ENCODE results near the gene JADE2.
A peak's percentile ranks its signal among the peaks of the same experiment; 100 is the strongest.

- TF ChIP-seq CTCF (IDR thresholded peaks at IDR 0.05; ENCODE audit: low read depth, low read length, missing input control) (peak; percentile 37), HNF4G (IDR thresholded peaks at IDR 0.05) (no peak), TAF1 (conservative IDR thresholded peaks at IDR 0.05) (no peak), RAD21 (IDR thresholded peaks at IDR 0.05) (peak; percentile 81 to 82), FOXA1 (IDR thresholded peaks at IDR 0.05) (no peak), MAX (IDR thresholded peaks at IDR 0.05) (no peak), YY1 (IDR thresholded peaks at IDR 0.05) (peak; percentile 51), ZBTB33 (IDR thresholded peaks at IDR 0.05) (no peak), EGR1 (IDR thresholded peaks at IDR 0.05; ENCODE audit: low read depth in 2 of 2) (no peak), GABPA (IDR thresholded peaks at IDR 0.05 in 1 of 2, conservative IDR thresholded peaks at IDR 0.05 in 1 of 2) (no peak), JUND (IDR thresholded peaks at IDR 0.05) (no peak), ATF3 (IDR thresholded peaks at IDR 0.05) (peak; percentile 62), REST (IDR thresholded peaks at IDR 0.05) (no peak)
Measured at GRCh38 chr5:134511796-134512660, 13.4 kb upstream of the JADE2 start.

All from liver (tissue), 3 donors.